GM19351 (cell line): ENCODE data around the gene DMRT2.

Experiments
- ATAC-seq: cut with Tn5 transposase; IDR thresholded peaks from one replicate; pipeline ENCODE4 v1.9.1; 2021; ENCODE audit warnings: mild to moderate bottlenecking, moderate library complexity; ENCODE audit not compliant: unreplicated experiment

DMRT2 gene

DNA sequence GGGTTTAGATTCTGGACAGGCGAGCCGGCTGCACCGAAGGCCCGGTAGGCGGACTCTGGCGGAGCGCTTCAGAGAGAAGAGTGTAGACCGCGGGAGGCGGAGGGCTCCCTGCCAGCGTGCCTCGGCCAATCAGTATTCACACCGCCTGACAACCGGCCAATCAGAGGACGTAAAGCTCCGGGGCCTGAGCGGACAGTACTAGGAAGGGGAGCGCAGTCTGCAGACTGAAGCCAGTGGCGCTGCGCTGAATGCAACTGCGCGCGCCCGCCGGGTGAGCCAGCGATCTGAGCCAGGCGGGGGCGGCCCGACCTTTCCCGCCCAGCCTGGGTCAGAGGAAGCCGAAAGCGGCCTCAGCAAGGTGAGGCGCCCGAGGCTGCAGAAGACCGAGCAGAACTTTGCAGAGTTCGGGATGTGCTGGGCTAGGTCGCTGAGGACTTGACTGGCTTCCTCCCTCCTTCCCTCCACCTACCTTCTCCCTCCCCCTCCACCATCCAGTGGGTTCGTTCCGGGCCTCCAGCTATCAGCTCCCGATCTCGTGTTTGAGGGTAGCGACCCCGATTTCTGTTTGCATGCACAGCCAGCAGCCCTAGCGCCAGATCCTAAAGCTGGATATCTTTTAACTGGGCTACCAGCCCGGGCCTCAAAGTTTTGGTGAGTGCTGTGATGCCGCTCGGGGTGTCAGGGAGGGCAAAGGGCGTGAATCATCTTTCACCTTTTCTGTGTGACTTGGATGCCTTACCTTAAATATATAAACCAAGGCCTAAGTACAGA is at the start of gene DMRT2:
DMRT2 (plus strand) TSS at position 233 of the 771 bp plus-strand sequence. CDS start 1,257 bp downstream, outside the sequence.
- ATAC-seq: peak; percentile 84

DNA sequence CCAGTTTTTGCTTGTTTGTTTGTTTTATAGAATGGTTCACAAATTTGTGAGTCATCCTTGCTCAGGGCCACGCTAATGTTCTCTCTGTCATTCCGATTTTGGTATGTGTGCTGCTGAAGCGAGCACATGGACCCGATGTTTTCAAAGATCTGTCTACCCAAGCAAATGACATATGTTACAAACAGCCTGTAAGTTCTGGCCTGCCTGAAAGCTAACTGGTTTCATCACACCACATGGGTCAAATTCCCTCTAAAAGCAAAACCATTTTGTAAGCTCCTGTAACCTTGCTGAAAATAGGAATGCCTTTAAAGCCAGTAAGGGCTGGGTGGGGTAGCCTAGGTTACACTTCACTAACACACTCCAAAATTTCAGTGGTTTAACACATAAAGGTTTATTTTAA is 48.3 kb upstream of the DMRT2 start:
- no peak for ATAC-seq

DNA sequence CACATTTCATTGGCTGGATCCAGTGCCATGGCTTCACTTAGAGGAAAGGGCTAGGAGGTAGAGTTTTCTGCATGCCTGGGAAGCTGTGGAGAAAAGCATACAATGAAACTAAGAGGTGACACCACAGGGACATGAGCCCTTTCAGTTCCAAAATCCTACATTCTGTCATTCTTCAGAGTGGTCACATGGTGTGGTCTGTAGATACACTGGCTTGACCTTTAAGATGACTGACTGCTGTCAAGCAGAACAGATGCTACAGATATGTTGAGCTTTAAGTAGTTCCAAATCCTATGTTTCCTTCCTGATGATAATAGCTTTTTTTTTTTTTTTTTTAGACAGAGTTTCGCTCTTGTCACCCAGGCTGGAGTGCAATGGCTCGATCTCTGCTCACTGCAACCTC is 47.5 kb upstream of the DMRT2 start:
- ATAC-seq: peak; percentile 53

DNA sequence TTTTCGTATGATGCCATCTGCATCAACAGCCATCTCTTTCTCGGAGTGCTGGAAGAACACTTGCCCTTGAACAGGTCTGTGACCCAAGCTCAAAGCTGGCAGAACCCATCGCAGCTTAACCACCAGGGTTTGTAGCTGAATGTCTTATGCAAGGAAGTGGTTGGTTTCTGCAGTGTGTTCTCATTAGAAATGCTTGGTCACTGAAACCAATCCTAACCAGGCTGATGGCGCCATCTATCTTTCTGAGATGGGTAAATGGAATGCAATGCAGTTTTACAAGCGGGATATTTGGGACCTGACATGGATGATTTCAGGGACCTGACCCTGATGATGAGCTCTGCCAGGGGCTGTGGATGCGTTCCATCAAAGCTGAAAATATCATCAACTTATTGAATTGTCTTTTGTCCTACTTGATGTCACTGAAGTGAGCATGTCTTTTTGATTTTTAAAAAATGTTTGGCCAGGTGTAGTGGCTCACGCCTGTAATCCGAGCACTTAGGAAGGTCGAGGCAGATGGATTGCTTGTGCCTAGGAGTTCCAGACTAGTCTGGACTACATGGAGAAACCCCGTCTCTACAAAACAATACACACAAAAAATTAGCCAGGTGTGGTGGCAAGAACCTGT is 45.0 kb upstream of the DMRT2 start:
- peak; percentile 77 for ATAC-seq

DNA sequence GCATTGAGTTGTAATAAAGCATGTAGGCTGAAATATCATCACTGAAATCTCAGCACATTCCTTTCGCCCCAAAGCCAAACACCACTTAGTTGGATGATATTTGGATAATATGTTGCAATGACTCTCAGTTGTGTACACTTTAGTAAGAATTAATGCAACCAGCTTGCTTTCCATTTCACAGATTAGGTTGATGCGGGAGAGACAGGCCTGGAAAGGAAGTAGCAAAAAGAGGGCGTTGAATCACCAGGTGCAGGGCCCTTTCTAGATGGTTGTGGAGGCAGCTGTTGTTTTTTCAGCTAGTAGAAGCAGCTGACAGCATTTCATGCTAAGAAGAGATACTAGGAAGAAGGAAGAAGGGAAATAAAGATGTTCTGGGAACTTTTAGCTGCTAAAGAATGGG is 42.8 kb upstream of the DMRT2 start:
- no peak for ATAC-seq

DNA sequence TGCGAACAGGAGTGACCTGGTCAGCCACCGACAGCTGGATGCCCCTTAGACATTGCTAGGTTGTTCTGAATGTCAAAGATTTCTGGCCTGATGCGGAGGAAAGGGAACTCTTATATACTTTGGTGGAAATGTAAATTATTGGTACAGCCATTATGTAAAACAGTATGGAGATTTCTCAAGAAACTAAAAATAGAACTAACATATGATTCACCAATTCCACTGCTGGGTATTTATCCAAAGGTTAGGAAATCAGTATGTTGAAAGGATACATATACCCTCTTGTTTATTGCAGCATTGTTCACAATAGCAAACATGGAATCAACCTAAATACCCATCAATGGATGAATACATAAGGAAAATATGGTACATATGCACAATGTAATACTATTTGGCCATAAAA is 41.9 kb upstream of the DMRT2 start:
- ATAC-seq: no peak

DNA sequence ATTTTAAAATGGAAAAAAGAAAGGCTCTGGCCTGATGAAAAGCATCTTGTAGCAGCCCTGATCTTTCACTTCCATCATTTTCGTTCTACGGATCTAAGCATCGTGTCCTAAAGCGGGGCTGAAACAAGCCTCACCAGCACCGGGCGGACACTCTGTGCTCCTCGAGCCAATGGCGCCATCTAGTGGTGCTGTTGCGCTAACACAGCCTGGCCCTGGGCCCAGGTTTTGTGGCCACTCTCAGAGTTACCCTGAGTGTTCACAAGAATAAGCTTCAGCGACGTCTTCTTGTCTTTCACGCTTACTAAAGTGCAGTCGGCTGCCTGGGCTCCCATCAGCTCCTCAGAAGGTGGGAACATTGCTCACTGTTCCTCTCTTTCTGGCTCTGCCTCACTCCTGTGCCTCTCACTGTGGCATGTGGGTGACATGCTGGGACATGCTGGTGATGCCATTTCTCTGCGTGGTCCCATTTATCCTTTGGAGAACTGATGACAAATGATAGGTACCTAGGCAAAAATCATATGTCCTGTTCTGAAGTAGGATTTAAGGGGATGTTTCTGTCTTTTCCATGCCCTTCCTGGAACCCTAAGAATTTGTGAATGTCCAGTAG is 41.0 kb upstream of the DMRT2 start:
- ATAC-seq: peak; percentile 93

DNA sequence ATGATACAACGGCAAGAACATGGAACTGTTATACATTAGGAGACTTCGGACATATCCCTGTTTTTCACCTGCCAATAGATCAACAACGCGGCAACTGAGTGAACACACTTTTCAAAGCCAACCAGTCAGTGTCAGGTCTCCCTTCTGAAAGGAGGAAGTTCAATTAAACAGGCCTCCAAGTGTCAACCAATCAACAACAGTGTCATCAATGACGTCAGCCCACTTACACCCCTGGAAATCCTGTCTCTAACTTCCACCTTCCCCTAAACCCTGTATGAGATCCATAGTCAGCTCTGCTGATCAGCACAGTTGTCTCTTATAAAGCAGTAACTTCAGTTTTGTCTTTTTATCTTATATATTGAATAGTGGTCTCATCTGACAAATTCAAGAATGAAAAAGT is 37.1 kb upstream of the DMRT2 start:
- ATAC-seq: no peak

DNA sequence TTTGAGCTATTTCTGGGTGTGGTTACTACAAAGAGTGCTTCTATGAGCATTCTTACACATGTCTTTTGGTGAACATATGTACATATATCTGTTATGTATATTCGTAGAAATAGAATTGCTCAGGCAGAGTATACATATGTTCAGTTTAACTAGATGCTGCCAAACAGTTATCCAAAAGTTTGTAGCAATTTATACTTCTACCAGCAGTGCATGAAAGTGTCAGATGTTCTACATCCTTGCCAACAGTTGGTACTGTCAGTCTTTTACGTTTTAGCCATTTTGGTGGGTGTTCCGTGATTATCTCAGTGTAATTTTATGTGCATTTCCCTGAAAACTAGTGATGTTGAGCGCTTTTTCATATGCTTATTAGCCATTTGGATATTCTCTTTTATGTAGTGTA is 35.9 kb upstream of the DMRT2 start:
- ATAC-seq: no peak

DNA sequence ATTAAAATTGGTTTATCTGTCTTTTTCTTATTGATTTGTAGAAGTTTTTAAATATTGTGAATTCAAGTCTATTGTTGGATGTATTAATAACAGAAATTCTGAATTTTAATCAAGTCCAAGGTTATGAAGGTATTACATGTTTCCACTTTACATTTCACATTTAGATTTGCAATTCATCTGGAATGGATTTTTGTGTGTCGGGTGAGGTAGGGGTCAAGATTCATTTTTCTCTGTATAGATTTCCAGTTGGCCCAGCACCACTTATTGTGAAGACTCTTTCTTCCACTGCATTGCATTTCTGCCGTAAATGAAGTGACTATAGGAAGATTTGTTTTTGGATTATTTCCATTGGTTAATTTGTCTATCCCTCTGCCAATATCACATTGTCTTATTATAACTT is 35.5 kb upstream of the DMRT2 start:
- no peak for ATAC-seq

DNA sequence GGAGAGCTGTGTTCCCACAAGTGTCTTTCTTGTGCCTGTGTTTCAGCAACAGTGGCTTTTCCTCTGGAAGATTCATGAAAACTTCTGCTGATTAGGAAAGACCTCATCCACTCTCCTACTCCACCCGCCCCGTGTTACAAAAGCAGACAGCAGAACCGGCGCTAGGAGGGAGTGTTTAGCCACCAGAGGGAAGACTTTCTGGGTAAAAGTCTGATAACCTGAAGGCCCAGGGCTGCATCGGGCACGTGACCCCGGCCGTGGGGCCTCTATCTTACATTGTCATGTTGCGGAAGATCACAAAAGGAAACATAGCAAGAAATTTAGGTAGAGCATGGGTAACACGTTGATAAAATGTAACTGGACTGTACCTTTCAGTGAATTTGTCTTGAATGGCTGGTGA is 32.0 kb upstream of the DMRT2 start:
- ATAC-seq: peak; percentile 59

DNA sequence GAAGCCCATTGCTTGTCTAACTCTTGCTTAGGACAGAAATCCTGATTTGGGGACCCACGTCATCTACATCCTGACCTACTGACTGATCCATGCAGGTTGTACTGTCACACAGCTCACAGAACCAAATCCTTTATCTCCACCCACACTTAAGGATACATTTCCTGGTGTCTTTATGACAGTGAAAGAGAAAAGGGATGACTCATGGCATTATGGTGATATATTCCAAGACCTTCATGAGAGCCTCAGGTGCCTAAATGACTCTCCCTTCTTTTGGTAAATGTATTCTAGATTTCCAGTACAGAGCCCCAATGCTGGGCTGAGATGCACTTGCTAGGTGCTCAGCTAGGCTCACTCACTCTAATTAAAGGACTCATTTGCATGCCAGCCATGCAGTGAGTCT is 26.0 kb upstream of the DMRT2 start:
- ATAC-seq: no peak

DNA sequence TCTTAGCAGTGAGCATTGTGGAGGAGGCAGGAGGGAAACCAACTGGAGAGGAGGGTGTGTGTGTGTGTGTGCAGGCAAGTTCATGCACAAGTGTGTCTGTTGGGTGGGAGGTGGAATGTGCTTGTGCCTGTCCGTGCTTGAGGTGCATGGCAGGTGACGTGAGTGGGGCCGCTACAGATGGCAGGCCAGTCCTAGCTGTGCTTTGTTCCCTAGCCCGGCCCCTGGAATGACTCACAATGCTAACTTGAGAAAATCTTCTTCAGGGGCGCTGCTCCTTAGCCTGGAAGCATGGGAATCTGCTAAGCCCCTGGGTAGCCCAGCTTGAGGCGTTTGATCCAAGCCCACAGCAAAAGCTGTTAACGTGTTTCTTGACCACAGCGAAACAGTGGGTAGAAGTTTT is 25.0 kb upstream of the DMRT2 start:
- ATAC-seq: no peak

DNA sequence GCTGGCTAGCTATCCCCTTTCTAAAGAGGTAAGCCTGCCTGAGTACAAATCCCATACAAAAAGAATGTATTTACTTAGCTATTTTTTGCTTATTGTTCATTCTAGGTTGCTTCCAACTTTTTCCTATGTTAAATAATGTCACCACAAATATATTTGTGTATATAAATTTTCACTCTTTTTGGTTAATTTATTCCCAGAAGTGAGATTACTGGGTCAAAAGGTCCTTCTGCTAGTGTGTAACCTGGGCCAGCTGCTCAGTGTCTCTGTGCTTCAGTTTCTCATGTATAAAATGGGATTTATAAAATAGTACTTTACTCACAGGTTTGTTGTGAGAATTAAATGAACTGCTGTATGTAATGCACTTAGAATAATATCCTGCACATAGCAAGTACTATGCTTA is 23.9 kb upstream of the DMRT2 start:
- no peak for ATAC-seq

DNA sequence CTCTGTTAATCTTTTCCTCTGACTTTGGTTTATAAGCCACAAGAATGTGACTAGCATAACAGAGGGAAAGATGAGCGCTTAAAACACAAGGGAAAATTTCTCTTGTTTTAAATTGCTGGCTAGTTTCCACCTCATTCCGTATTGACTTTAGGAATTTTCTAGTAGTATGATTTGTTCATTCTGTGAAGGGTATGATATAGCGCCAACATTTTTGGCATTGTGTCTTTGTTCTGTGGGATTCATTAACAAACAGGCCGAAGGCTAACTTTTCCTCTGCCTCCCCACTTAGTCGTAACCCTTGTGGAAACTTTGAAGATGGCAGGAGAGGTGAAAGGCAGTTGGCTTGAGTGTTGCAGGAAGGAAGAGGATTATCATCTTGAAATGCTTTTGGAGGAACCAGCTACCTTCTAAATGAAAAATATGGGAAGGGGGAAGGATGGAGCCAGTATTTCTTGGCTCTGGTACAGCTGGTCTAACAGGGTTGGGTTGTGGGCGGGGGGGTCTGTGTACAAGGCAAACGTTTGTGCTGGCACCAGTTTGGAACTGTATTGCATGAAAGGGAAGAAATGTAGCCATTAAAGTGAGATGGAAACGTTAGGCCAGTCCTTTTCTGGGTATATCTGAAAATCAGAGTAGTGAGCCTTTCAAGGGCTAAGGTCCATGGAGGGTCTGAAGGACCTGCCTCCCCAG is 21.5 kb upstream of the DMRT2 start:
- no peak for ATAC-seq

DNA sequence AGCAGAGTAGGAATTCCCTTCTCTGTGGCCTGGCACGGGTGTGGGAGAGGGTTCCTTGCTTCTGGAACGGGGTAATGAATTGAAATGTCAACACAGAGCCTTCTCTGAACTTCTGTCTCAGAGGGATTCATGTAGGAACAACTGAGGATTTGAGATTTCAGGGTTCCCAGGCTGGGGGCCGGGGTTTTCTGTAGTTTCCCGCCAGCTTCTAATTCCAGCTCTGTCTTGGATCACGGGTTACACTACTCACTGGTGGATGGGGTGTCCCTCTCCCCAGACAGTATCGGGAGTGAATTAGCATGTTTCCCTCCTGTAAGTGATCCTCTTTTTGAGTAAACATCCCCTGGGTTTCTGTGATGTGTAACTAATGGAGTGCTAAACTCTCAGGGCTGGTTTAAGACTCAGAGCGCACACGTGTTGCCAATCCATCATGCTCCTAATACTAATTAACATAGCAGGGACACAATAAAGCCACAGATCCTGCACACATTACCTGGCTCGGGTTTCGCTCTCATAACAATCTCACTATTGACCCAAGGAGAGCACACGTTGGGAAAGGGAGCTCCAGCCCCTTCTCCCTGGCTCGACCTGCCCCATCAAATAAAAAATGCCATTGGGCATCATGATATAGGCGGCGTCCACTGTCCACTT is 18.1 kb upstream of the DMRT2 start:
- ATAC-seq: no peak

DNA sequence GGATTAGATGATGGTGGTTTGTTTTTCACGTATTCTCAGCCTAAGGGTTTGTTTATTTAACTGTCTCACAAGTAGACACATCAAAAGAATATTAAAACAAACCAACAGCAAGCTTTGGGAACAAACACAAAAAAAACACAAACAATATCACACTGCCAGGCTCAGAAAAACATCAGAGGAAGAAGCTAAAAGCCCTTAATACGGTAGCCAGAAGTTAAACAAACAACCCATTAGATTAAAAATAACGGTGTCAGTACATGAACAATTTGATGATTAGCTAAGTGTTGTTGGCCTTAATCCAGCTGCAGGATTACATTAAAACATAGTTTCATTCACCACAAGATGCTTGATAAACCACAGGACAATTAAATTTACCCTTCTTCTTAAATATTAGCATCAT is 15.9 kb upstream of the DMRT2 start:
- ATAC-seq: no peak

DNA sequence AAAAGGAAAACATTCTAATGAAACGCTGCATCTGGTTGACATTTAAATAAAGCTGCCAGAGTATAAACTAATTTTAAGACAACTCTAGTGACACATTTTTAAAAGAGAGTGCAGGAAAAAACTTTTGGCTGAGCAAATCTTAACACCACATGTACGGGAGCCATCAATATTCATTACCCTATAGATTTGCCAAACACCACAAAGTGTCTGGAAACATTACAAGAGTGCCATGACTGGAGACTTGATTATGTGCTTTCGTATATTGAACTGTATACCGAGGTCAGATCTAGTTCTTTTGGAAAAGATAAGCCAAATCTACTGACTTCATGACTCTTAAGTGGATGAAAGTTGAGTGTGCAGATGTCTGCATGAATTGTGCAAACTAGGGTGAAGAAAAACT is 10.6 kb upstream of the DMRT2 start:
- no peak for ATAC-seq

DNA sequence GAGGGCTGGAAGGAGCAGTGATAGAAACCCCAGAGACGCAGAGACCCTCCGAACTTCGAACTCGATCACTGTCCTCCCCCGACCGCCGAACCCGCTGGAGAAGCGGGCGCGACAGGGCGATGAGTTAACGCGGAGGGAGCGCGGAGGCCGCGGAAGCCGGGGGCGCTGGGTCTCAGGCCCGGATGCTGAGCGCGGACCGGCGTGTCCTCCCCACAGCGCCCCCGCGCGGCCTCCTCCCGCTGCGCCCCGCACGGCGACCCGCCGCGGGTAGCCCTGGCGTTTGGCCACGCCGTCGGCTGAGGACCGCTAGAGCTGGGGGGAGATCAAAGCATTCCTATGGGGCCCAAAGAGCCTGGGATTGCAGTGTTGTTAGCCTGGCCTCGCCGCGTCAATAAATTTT is 7.7 kb upstream of the DMRT2 start:
- ATAC-seq: no peak

DNA sequence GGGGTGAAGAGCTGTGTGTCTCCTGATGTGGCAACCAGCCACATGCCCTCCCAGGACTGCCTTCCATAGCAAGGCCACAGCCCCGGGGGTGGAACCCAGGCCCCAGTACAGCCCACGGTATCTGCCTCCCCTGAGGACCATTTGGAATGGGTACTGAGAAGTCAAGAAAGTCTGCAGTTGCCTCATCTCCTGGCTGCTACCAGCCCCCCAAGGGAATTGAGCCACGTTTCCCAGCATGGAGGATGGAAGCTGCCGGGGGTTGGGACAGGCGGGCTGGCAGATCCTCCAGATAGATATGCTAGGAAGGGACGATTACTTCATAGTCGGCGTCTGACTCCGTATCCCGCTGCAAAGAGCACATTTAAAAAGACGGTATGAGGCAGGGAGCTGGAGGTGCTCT is 5.5 kb upstream of the DMRT2 start:
- no peak for ATAC-seq
